ENCODE results near the gene LEMD3. TPM values are rescaled to one million over a fixed set of nuclear protein-coding genes. Genes with fewer than 3 reads are reported as not detected.

LEMD3 gene
- total and polyA plus RNA-seq, 2 of the 8 experiments (the other 6 are each of a cell fraction or from before 2014, with no cell fraction given) = 5.8 to 33.2 TPM

DNA sequence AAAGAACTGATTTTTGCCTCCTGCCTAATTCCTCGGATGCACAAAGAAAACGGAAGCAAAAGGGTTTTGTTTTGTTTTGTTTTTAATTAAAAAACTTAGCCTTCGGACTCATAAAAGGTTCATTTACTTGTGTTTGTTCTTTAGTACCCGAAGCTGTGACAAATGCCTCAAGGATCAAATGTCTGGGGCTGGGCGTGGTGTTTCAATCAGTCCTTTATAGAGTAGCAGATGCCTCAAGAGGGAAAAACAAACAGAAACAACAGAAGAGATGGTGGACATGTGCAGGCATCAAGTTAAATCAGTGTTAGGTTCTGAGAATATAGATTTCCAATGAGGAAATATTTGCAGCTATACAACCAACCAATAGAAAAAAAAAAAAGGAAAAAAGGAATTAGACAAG lies 46.7 kb upstream of the LEMD3 start:
- CTCF ChIA-PET (ENCODE audit: partially characterized antibody) = interaction anchor here (0.6 to 4.2 kb wide), 21 partner anchors 11 to 799 kb away, joined by 3 to 55 read pairs (median 5); no protein-coding TSS in a partner anchor
- Histone ChIP-seq H3K4me2 (ENCODE audit: insufficient read depth in 1 of 2, low read depth in 2 of 2, low read length in 2 of 2) (no peak overlapping the region), H4K20me1 (replicated peaks in 1 of 2; ENCODE audit: control insufficient read depth in 1 of 2, insufficient read depth in 2 of 2, low read length in 2 of 2) (peaks cover 0 to 2% of the 10 kb centered on the region in 2 experiments), H3K23ac (ENCODE audit: insufficient read length) (no peak overlapping the region), H3K27me3 (replicated peaks in 1 of 4; ENCODE audit: control insufficient read depth in 3 of 4, extremely low read depth in 1 of 4, insufficient read depth in 3 of 4, low read length in 3 of 4) (peaks cover 0 to 25% (median 18%) of the 10 kb centered on the region in 4 experiments; a peak in 6 of 7 replicates), H3K79me1 (ENCODE audit: low read depth, low read length) (no peaks in the 10 kb centered on the region), H3K4ac (replicated peaks; ENCODE audit: insufficient read length, low read depth, low read length) (no peak overlapping the region), H3K4me1 (replicated peaks in 1 of 4; ENCODE audit: control insufficient read depth in 3 of 4, insufficient read depth in 4 of 4, low read length in 3 of 4) (no peaks in the 10 kb centered on the region; a peak in 1 of 7 replicates), H2BK120ac (replicated peaks; ENCODE audit: low read depth, low read length) (no peak overlapping the region), H3K36me3 (ENCODE audit: control insufficient read depth in 2 of 4, insufficient read depth in 4 of 4, low read length in 3 of 4) (no peaks in the 10 kb centered on the region), H4K8ac (ENCODE audit: extremely low read depth, insufficient read depth, low read length) (no peak overlapping the region), H3K9me3 (ENCODE audit: insufficient read depth in 2 of 2, low read depth in 1 of 2, low read length in 1 of 2) (no peaks in the 10 kb centered on the region), H4K91ac (replicated peaks; ENCODE audit: insufficient read length, low read length) (no peak overlapping the region), H2BK20ac (ENCODE audit: low read length) (no peak overlapping the region), H3K18ac (ENCODE audit: extremely low read depth, low read length) (no peak overlapping the region), H2BK5ac (ENCODE audit: low read depth, low read length) (no peak overlapping the region), H3K27ac (ENCODE audit: low read depth, low read length) (no peak overlapping the region), H2BK12ac (ENCODE audit: low read depth, low read length) (no peak overlapping the region), H3K56ac (replicated peaks; ENCODE audit: insufficient read length, low read depth, low read length) (no peak overlapping the region), H3K9ac (replicated peaks in 1 of 4; ENCODE audit: extremely low read depth in 1 of 4, low read depth in 3 of 4, low read length in 3 of 4) (no peak overlapping the region), H3K14ac (ENCODE audit: insufficient read length) (no peak overlapping the region), H4K5ac (ENCODE audit: insufficient read length, low read depth, low read length) (no peak overlapping the region), H3K79me2 (ENCODE audit: control insufficient read depth in 1 of 2, insufficient read depth in 2 of 2, low read length in 2 of 2) (no peaks in the 10 kb centered on the region), H2AK5ac (ENCODE audit: low read depth, low read length) (no peak overlapping the region), H2BK15ac (ENCODE audit: low read length) (no peak overlapping the region), H3K23me2 (ENCODE audit: low read depth, low read length) (peaks cover 5% of the 10 kb centered on the region; the same call in 1 of the 2 replicates), H3K4me3 (ENCODE audit: extremely low read depth in 1 of 4, insufficient read depth in 2 of 4, low read depth in 3 of 4, low read length in 4 of 4) (no peak overlapping the region), H2AFZ (ENCODE audit: low read length) (no peak overlapping the region)
- DNase-seq (ENCODE audit: low read depth in 1 of 2, low spot score in 2 of 2) (no peak), FAIRE-seq (no peak)
- 88% methylated on average over 5 of the region's 5 CpGs; no CpG with 5 or more reads in 1 of the 2 experiments for WGBS, 2 experiments (ENCODE audit: extremely low coverage in 1 of 2, insufficient coverage in 1 of 2, insufficient read length in 1 of 2, insufficient replicate concordance in 2 of 2, low coverage in 1 of 2, low lambda C conversion rate in 2 of 2, missing lambda C conversion rate in 1 of 2)
- POLR2A ChIA-PET (ENCODE audit: partially characterized antibody) = no interaction called here
- TF ChIP-seq ATF2 (IDR thresholded peaks at IDR 0.05; ENCODE audit: low read length) = no peak
- no peak for TF ChIP-seq SP4 (IDR thresholded peaks at IDR 0.05; ENCODE audit: low read length)
- TF ChIP-seq SP1 (IDR thresholded peaks at IDR 0.05; ENCODE audit: low read depth, low read length) = no peak
- TF ChIP-seq EP300 (IDR thresholded peaks at IDR 0.05; ENCODE audit: borderline replicate concordance in 1 of 2, low read depth in 2 of 2, low read length in 2 of 2) = no peak
- TF ChIP-seq MAX (IDR thresholded peaks at IDR 0.05) = no peak
- TF ChIP-seq BCL11A (IDR thresholded peaks at IDR 0.05; ENCODE audit: low read depth in 2 of 2, low read length in 2 of 2) = no peak
- TF ChIP-seq NANOG (IDR thresholded peaks at IDR 0.05; ENCODE audit: insufficient read depth, low read depth, low read length, poor library complexity, severe bottlenecking) = no peak
- no peak for TF ChIP-seq USF2 (IDR thresholded peaks at IDR 0.05; ENCODE audit: low read length)
- no peak for TF ChIP-seq JUN (IDR thresholded peaks at IDR 0.05; ENCODE audit: low read depth, low read length)
- TF ChIP-seq SIN3A (conservative IDR thresholded peaks at IDR 0.05 in 1 of 2, IDR thresholded peaks at IDR 0.05 in 1 of 2; ENCODE audit: low read depth in 1 of 2, low read length in 2 of 2) = no peak
- TF ChIP-seq SIX5 (IDR thresholded peaks at IDR 0.05; ENCODE audit: low read depth, low read length) = no peak

Data from H1 (cell line).